Activated T-cell treated with anti-CD3 and anti-CD28 coated beads, Interleukin-2, amount 50 U/mL, for 24 hours (primary cell): ENCODE measurements around the gene MAN1C1.
"Not testable (repeated sequence)": the region's sequence is repeated elsewhere in the genome, so short reads cannot be mapped to it uniquely, and the experiment has no call there.

ENCODE experiments used
- DNase-seq: peaks from one replicate; pipeline ENCODE4 v3.0.0-alpha.2; 2020
- H3K27ac Mint-ChIP-seq: 2 replicates; pipeline ENCODE4 v1.8.0; 2020; ENCODE audit warnings: mild to moderate bottlenecking, mixed read lengths
- H3K27me3 Mint-ChIP-seq: 2 replicates; pipeline ENCODE4 v1.8.0; 2020; ENCODE audit warnings: mixed read lengths
- H3K36me3 Mint-ChIP-seq: 2 replicates; pipeline ENCODE4 v1.8.0; 2020; ENCODE audit warnings: low read depth, mixed read lengths
- H3K4me1 Mint-ChIP-seq: 2 replicates; pipeline ENCODE4 v1.8.0; 2020; ENCODE audit warnings: low read depth, mixed read lengths
- H3K4me3 Mint-ChIP-seq: 2 replicates; pipeline ENCODE4 v1.8.0; 2020; ENCODE audit warnings: mild to moderate bottlenecking, moderate library complexity, mixed read lengths
- H3K9me3 Mint-ChIP-seq: 2 replicates; pipeline ENCODE4 v1.8.0; 2020; ENCODE audit warnings: mixed read lengths

The MAN1C1 gene

DNA sequence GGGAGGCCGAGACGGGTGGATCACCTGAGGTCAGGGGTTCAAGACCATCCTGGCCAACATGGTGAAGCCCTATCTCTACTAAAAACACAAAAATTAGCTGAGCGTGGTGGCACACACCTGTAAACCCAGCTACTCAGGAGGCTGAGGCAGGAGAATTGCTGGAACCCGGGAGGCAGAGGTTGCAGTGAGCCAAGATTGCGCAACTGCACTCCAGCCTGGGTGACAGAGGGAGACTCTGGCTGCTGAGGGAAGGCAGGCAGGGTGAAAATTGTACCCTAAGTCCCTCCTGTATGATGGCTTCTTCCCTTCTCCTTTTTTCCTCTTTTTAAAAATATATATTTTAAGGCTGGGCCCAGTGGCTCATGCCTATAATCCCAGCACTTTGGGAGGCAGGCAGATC is 19.9 kb upstream of the MAN1C1 start:
- not testable (repeated sequence) for H3K4me1 Mint-ChIP-seq, H3K9me3 Mint-ChIP-seq, H3K4me3 Mint-ChIP-seq, H3K27ac Mint-ChIP-seq, DNase-seq, H3K27me3 Mint-ChIP-seq, H3K36me3 Mint-ChIP-seq

- DNase-seq = no peak
- H3K36me3 Mint-ChIP-seq = no peaks in the 10 kb centered on the region
- H3K9me3 Mint-ChIP-seq = peaks cover 5% of the 10 kb centered on the region
- H3K27ac Mint-ChIP-seq = no peak overlapping the region
- H3K27me3 Mint-ChIP-seq = no peaks in the 10 kb centered on the region
- H3K4me3 Mint-ChIP-seq = no peak overlapping the region
- no peaks in the 10 kb centered on the region for H3K4me1 Mint-ChIP-seq
Observed at GRCh38 chr1:25598879-25599278, 17.7 kb upstream of the MAN1C1 start.

DNA sequence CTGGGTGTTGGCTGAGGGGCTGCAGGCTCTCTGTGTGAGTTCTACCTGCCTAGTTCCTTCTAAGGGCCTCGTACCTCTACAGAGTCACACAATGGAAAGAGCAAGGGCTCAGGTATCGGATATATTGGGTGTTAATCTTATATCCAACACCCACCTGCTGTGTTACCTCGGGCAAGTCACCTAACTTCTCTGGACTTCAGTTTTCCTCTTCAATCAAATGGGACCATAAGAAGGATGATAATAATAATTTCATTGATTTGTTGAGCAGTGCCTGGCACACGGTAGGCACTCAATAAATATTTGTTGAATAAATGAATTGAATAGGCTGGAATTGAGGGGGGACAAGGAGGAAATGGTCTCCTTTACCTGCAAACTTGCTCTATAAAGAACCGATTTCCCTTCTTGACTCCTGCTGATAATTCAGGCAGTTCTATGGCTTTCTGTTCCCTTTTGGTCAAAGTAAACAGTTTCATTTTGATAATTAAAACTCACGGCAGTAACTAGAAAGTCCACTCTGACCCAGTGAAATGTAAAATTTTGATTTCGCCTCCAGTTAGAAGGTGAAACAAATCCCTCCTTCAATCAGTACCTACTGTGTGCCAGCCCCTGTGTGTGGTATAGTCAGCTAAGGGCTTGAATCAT is 16.5 kb upstream of the MAN1C1 start:
- Mint-ChIP-seq H3K4me3 (no peak overlapping the region), H3K36me3 (no peaks in the 10 kb centered on the region), H3K27ac (no peak overlapping the region), H3K4me1 (no peaks in the 10 kb centered on the region), H3K27me3 (no peaks in the 10 kb centered on the region), H3K9me3 (peaks cover 5% of the 10 kb centered on the region)
- DNase-seq = no peak

DNA sequence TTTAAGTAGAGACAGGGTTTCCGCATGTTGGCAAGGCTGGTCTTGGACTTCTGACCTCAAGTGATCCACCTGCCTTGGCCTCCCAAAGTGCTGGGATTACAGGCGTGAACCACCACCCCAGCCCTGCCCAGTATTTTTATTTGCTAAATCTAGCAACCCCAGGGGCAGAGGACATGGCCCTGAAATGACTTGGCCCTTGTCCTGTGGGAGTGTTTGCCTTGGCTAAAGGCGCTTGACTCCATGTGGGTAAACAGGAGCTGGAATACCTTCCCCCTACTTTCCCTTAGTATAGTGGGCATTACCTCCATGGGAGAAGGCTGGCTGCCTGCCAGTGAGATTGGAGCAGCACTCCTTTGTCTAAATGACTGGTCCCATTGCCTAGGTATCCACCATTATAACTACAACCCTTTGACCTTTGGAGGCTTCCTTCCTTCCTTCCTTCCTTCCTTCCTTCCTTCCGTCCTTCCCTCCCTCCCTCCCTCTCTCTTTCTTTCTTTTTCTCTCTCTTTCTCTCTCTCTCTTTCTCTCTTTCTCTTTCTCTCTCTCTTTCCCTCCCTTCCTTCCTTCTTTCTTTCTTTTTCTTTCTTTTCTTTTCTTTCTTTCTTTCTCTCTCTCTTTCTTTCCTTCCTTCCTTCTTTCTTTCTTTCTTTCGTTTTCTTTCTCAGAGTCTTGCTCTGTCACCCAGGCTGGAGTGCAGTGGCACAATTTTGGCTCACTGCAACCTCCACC is 15.5 kb upstream of the MAN1C1 start:
- H3K36me3 Mint-ChIP-seq, H3K27ac Mint-ChIP-seq, H3K27me3 Mint-ChIP-seq, DNase-seq, H3K9me3 Mint-ChIP-seq, H3K4me1 Mint-ChIP-seq, H3K4me3 Mint-ChIP-seq: not testable (repeated sequence)

DNA sequence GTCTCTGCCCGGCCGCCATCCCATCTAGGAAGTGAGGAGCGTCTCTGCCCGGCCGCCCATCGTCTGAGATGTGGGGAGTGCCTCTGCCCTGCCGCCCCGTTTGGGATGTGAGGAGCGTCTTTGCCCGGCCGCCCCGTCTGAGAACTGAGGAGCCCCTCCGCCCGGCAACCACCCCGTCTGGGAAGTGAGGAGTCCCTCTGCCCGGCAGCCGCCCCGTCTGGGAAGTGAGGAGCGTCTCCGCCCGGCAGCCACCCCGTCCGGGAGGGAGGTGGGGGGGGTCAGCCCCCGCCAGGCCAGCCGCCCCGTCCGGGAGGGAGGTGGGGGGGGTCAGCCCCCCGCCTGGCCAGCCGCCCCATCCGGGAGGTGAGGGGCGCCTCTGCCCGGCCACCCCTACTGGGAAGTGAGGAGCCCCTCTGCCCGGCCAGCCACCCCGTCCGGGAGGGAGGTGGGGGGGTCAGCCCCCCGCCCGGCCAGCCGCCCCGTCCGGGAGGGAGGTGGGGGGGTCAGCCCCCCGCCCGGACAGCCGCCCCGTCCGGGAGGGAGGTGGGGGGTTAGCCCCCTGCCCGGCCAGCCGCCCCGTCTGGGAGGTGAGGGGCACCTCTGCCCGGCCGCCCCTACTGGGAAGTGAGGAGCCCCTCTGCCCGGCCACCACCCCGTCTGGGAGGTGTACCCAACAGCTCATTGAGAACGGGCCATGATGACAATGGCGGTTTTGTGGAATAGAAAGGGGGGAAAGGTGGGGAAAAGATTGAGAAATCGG is 12.6 kb upstream of the MAN1C1 start:
- not testable (repeated sequence) for H3K27ac Mint-ChIP-seq, H3K9me3 Mint-ChIP-seq, H3K4me3 Mint-ChIP-seq, H3K4me1 Mint-ChIP-seq, DNase-seq, H3K27me3 Mint-ChIP-seq, H3K36me3 Mint-ChIP-seq

- Mint-ChIP-seq H3K27me3 (peaks cover 16% of the 10 kb centered on the region), H3K9me3 (no peaks in the 10 kb centered on the region), H3K27ac (no peak overlapping the region), H3K36me3 (no peaks in the 10 kb centered on the region), H3K4me3 (no peak overlapping the region), H3K4me1 (peaks cover 12% of the 10 kb centered on the region)
- DNase-seq = no peak
Observed at GRCh38 chr1:25607123-25607522, 9.5 kb upstream of the MAN1C1 start.

DNA sequence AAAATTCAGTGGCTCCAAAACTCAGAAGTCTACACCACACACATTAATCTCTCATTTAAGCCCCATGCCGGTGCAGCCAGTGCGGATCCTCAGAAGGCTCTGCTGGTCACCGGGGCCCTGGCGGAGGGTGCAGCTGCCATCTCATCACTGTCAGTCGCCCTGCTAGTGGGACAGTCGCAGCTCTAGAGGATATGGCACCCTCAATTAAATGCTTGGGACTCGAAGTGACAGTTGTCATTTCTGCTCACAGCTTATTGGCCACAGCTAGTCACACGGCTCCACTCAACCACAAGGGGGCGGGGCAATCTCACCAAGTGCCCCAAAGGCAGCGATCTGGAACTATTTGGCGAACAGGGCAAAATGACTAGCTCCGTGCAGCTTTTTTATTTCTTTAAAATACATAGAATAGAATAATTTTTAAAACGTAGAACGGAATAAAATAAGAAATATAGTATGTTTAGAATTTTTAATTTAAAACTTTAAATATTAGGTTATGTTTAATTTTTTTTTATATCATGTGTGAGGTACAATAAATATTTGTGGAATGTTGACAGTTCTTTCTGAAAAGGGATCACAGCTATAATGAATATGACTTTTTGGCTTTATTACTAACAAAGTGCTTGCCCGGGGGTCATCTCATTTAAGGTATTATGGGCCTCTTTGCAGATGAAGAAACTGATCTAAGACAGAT is 8.0 kb upstream of the MAN1C1 start:
- no peaks in the 10 kb centered on the region for H3K36me3 Mint-ChIP-seq
- peak; percentile 87 for DNase-seq
- H3K4me3 Mint-ChIP-seq = no peak overlapping the region
- H3K27me3 Mint-ChIP-seq = peaks cover 27% of the 10 kb centered on the region
- no peak overlapping the region for H3K27ac Mint-ChIP-seq
- peaks cover 12% of the 10 kb centered on the region for H3K4me1 Mint-ChIP-seq
- H3K9me3 Mint-ChIP-seq = no peaks in the 10 kb centered on the region

DNA sequence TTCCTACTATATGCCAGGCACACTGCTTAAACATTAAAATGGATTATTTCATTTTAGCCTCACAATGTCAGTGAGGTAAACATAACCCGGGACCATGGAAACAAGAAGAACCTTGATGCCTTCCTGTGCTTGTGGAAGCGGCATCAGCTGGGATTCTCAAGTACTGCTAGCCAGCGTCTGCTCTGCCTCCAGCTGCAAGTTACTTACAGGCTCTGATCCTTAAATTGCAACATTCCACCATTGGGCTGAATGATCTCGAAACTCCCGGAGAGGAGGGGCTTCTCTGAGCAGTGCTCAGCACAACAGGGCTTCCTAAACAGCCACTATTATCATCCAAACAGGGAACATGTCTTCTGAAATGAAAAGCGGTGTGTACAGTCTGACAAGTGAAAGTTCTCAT is 6.7 kb upstream of the MAN1C1 start:
- Mint-ChIP-seq H3K27me3 (peaks cover 31% of the 10 kb centered on the region), H3K4me1 (peaks cover 20% of the 10 kb centered on the region), H3K27ac (no peak overlapping the region), H3K9me3 (no peaks in the 10 kb centered on the region), H3K36me3 (no peaks in the 10 kb centered on the region), H3K4me3 (no peak overlapping the region)
- DNase-seq = no peak

DNA sequence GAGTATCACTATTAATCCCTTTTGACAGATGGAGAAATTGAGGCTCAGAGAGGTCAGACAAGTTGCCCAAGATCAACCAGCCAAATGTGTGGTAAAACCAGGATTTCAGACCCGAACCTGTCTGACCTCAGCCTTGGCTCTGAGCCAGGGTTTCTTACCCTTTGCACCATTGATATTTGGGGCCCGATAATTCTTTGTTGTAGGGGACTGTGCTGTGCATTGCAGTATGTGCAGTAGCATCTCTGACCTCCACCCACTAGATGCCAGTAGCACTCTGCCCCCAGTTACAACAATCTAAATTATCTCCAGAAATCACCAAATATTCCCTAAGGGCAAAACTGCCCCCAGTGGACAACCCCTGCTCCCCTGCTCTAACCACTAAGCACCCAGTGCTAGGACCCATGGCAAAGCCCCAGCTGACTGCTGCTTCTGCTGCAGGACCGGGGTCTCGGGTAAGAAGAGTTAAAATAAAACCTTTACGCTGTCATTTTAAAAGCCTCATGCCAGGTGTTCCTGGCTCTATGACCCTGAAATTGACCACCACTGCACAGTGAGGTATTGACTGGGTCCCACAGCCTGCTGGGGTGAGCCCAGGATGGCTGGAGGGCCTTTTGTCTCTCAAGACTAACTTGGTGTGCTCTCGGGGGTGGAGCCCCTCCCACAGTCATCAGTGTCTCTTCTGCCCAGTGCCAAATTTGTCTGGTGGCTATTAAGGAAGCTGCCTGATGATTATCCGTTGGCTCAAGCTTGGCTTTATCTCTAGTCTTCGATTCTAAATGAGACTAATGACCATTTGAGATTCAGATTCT is 5.6 kb upstream of the MAN1C1 start:
- Mint-ChIP-seq H3K4me1 (peaks cover 31% of the 10 kb centered on the region), H3K9me3 (no peaks in the 10 kb centered on the region), H3K36me3 (no peaks in the 10 kb centered on the region), H3K27ac (no peak overlapping the region), H3K27me3 (peaks cover 33% of the 10 kb centered on the region), H3K4me3 (no peak overlapping the region)
- DNase-seq = no peak

DNA sequence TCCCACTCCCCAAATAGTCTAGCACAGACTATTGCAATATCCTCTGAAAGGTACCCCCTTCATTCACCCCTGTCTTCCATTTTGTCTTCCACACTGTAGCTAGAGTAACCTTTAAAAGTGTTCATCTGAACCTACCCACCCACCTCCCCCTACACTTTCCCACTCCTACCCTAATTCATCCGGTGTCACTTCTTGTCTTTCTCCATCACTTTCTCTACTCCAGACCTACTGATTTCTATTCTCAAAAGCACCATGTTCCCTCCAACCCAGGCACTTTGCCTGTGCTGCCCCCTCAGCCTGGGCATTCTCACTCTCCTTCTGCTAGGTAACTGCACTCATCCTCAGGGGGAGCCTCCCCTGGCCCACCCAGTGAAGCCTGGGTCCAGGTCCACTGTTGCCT is 4.7 kb upstream of the MAN1C1 start:
- Mint-ChIP-seq H3K9me3 (no peaks in the 10 kb centered on the region), H3K27me3 (peaks cover 33% of the 10 kb centered on the region), H3K36me3 (no peaks in the 10 kb centered on the region), H3K27ac (no peak overlapping the region), H3K4me3 (no peak overlapping the region), H3K4me1 (peaks cover 31% of the 10 kb centered on the region)
- DNase-seq = no peak

GRCh38 chr1:25612421-25612820 is 4.2 kb upstream of the MAN1C1 start:
- no peak overlapping the region for H3K27ac Mint-ChIP-seq
- no peak for DNase-seq
- peaks cover 33% of the 10 kb centered on the region for H3K27me3 Mint-ChIP-seq
- no peak overlapping the region for H3K4me3 Mint-ChIP-seq
- no peaks in the 10 kb centered on the region for H3K36me3 Mint-ChIP-seq
- H3K9me3 Mint-ChIP-seq = no peaks in the 10 kb centered on the region
- peaks cover 31% of the 10 kb centered on the region for H3K4me1 Mint-ChIP-seq

- DNase-seq = no peak
- H3K36me3 Mint-ChIP-seq = no peaks in the 10 kb centered on the region
- H3K27me3 Mint-ChIP-seq = peaks cover 33% of the 10 kb centered on the region
- H3K27ac Mint-ChIP-seq = no peak overlapping the region
- H3K4me1 Mint-ChIP-seq = peaks cover 32% of the 10 kb centered on the region
- no peaks in the 10 kb centered on the region for H3K9me3 Mint-ChIP-seq
- no peak overlapping the region for H3K4me3 Mint-ChIP-seq
Observed at GRCh38 chr1:25613091-25613490, 3.5 kb upstream of the MAN1C1 start.

DNA sequence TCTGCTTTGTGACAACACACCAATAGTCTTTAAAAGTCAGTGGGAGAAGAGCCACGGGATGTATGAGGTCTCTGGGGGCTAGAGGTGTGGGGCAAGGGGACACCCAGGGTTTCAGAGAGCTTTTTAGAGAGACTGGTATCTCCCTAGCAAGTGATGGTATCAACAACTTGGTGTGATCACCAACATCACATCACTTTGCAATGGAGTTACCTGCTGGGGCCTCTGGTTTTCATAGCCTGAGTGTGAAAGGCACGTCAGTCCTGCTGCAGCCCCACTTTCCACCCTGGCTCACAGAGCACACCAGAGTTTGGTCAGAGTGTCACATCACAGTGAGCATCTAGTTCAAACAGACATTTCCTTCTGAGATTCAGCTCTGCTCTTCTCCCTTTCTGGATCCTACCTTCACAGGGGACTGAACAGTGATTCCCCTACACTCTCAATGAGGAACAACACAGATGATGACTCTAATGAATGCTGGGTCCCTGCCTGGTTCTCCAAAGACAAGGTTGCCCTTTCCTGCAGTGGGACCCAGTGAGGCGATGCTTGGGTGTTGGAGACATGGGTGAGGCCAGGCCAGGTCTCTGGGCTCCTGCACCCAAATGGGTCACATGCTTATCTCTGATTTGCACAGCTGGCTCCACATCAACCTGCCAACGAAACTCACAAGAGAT is 2.0 kb upstream of the MAN1C1 start:
- H3K9me3 Mint-ChIP-seq = no peaks in the 10 kb centered on the region
- peaks cover 41% of the 10 kb centered on the region for H3K4me1 Mint-ChIP-seq
- peaks cover 37% of the 10 kb centered on the region for H3K27me3 Mint-ChIP-seq
- peak overlapping the region; percentile 16 for H3K4me3 Mint-ChIP-seq
- no peak for DNase-seq
- no peak overlapping the region for H3K27ac Mint-ChIP-seq
- no peaks in the 10 kb centered on the region for H3K36me3 Mint-ChIP-seq

- DNase-seq = no peak
- H3K4me1 Mint-ChIP-seq = peaks cover 46% of the 10 kb centered on the region
- H3K27me3 Mint-ChIP-seq = peaks cover 33% of the 10 kb centered on the region
- H3K27ac Mint-ChIP-seq = no peak overlapping the region
- H3K4me3 Mint-ChIP-seq = peak overlapping the region; percentile 51
- H3K36me3 Mint-ChIP-seq = no peaks in the 10 kb centered on the region
- H3K9me3 Mint-ChIP-seq = no peaks in the 10 kb centered on the region
Observed at GRCh38 chr1:25615172-25615541, 1.4 kb upstream of the MAN1C1 start.
